ENCODE measurements around the gene CHST7. TPM values are rescaled to one million over a fixed set of nuclear protein-coding genes. Genes with fewer than 3 reads are reported as not detected.

CHST7 gene

GRCh38 chrX:46645614-46646013 is 72.0 kb downstream of the CHST7 start:
- Histone ChIP-seq H3K9ac (ENCODE audit: low read length) (no peak overlapping the region), H3K4me2 (ENCODE audit: low read length, poor library complexity, severe bottlenecking) (no peak overlapping the region), H2BK120ac (ENCODE audit: low read depth, low read length) (no peak overlapping the region), H4K8ac (ENCODE audit: low read length) (no peak overlapping the region), H3K18ac (ENCODE audit: low read depth in 1 of 2, low read length in 2 of 2) (no peak overlapping the region), H4K91ac (ENCODE audit: low read length) (no peak overlapping the region), H3K4ac (ENCODE audit: low read depth in 1 of 2, low read length in 2 of 2) (no peak overlapping the region), H3K79me1 (replicated peaks; ENCODE audit: low read length, poor library complexity, severe bottlenecking) (no peaks in the 10 kb centered on the region), H3K27ac (ENCODE audit: low read length, poor library complexity, severe bottlenecking) (no peak overlapping the region), H2AK5ac (ENCODE audit: low read length, severe bottlenecking) (no peak overlapping the region), H3K14ac (ENCODE audit: low read length in 2 of 2) (no peak overlapping the region), H2BK12ac (ENCODE audit: low read length in 2 of 2) (no peak overlapping the region), H3K9me3 (ENCODE audit: control insufficient read depth, low read length) (no peaks in the 10 kb centered on the region), H3K36me3 (ENCODE audit: control insufficient read depth in 1 of 2, insufficient read depth in 2 of 2, low read depth in 1 of 2, low read length in 2 of 2) (peaks cover 10 to 34% of the 10 kb centered on the region in 2 experiments), H3K27me3 (ENCODE audit: control insufficient read depth in 1 of 2, insufficient read depth in 1 of 2, low read length in 2 of 2) (peaks cover 0 to 27% of the 10 kb centered on the region in 2 experiments), H3K23ac (ENCODE audit: low read length in 2 of 2) (no peak overlapping the region), H2AFZ (ENCODE audit: low read depth, low read length) (no peak overlapping the region), H3K4me3 (ENCODE audit: insufficient read depth in 1 of 2, low read depth in 1 of 2, low read length in 2 of 2) (no peak overlapping the region), H3K4me1 (ENCODE audit: control insufficient read depth, insufficient read depth, low read depth, low read length) (no peaks in the 10 kb centered on the region), H2BK15ac (ENCODE audit: low read depth, poor library complexity, severe bottlenecking) (no peak overlapping the region), H2BK5ac (ENCODE audit: low read depth, low read length, poor library complexity, severe bottlenecking) (no peak overlapping the region)
- DNase-seq = no peak
- 80% methylated on average over 2 of the region's 4 CpGs for WGBS

GRCh38 chrX:46647251-46647650 is 73.7 kb downstream of the CHST7 start:
- no peaks in the 10 kb centered on the region for H3K79me1 ChIP-seq (replicated peaks; ENCODE audit: low read length, poor library complexity, severe bottlenecking)
- H4K91ac ChIP-seq (ENCODE audit: low read length) = no peak overlapping the region
- H2AFZ ChIP-seq (ENCODE audit: low read depth, low read length) = no peak overlapping the region
- peaks cover 0 to 21% of the 10 kb centered on the region in 2 experiments for H3K27me3 ChIP-seq (ENCODE audit: control insufficient read depth in 1 of 2, insufficient read depth in 1 of 2, low read length in 2 of 2)
- H4K8ac ChIP-seq (ENCODE audit: low read length) = no peak overlapping the region
- H2BK5ac ChIP-seq (ENCODE audit: low read depth, low read length, poor library complexity, severe bottlenecking) = no peak overlapping the region
- no peak overlapping the region for H3K4ac ChIP-seq (ENCODE audit: low read depth in 1 of 2, low read length in 2 of 2)
- no peak overlapping the region for H2BK120ac ChIP-seq (ENCODE audit: low read depth, low read length)
- H3K4me2 ChIP-seq (ENCODE audit: low read length, poor library complexity, severe bottlenecking) = no peak overlapping the region
- DNase-seq = no peak
- H3K18ac ChIP-seq (ENCODE audit: low read depth in 1 of 2, low read length in 2 of 2) = no peak overlapping the region
- no peak overlapping the region for H3K14ac ChIP-seq (ENCODE audit: low read length in 2 of 2)
- no peaks in the 10 kb centered on the region for H3K4me1 ChIP-seq (ENCODE audit: control insufficient read depth, insufficient read depth, low read depth, low read length)
- no peak overlapping the region for H2BK15ac ChIP-seq (ENCODE audit: low read depth, poor library complexity, severe bottlenecking)
- no peak overlapping the region for H3K27ac ChIP-seq (ENCODE audit: low read length, poor library complexity, severe bottlenecking)
- H3K23ac ChIP-seq (ENCODE audit: low read length in 2 of 2) = no peak overlapping the region
- H2AK5ac ChIP-seq (ENCODE audit: low read length, severe bottlenecking) = no peak overlapping the region
- H3K9ac ChIP-seq (ENCODE audit: low read length) = no peak overlapping the region
- no peak overlapping the region for H2BK12ac ChIP-seq (ENCODE audit: low read length in 2 of 2)
- WGBS = 86% methylated on average over 5 of the region's 5 CpGs
- peaks cover 10 to 33% of the 10 kb centered on the region in 2 experiments for H3K36me3 ChIP-seq (ENCODE audit: control insufficient read depth in 1 of 2, insufficient read depth in 2 of 2, low read depth in 1 of 2, low read length in 2 of 2)
- no peaks in the 10 kb centered on the region for H3K9me3 ChIP-seq (ENCODE audit: control insufficient read depth, low read length)
- no peak overlapping the region for H3K4me3 ChIP-seq (ENCODE audit: insufficient read depth in 1 of 2, low read depth in 1 of 2, low read length in 2 of 2)

Small RNA genes within 50 kb of the gene (small RNA-seq; reads per million reads assigned to genes)
- gene RF00017 (ENCODE audit: low read depth) = not detected
